Esophagus squamous epithelium (tissue), 4 donors: Measurements from ENCODE around the gene HSPA4L.

Experiments used
- CTCF ChIP-seq, 6 experiments: fragments of 450-650 bp in 4 of 6; fragments of 200-600 bp in 2 of 6; sonication (generic) in 2 of 6; IDR thresholded peaks; one replicate each; pipeline ENCODE4 v1.5.1; 2016 to 2019; ENCODE audit warnings: antibody characterized with exemption in 6 of 6, mild to moderate bottlenecking in 4 of 6, moderate library complexity in 4 of 6
- POLR2A ChIP-seq, 4 donors: fragments of 450-650 bp; IDR thresholded peaks; one replicate each; pipeline ENCODE4 v1.6.1; 2017; ENCODE audit warnings: antibody characterized with exemption in 4 of 4, mild to moderate bottlenecking in 4 of 4, moderate library complexity in 3 of 4

GRCh38 chr4:127782275-127783025 is at the start of gene HSPA4L:
- TF ChIP-seq CTCF (IDR thresholded peaks at IDR 0.05) (peak in 5 of 6 experiments; percentile 21 to 42 (median 30)), POLR2A (IDR thresholded peaks at IDR 0.05) (peak in 3 of 4 donors; percentile 78 to 86 (median 83))
